CD1c-positive myeloid dendritic cell (primary cell): ENCODE data around the gene DMC1.

Experiments
- DNase-seq: peaks from one replicate; pipeline ENCODE4 v3.0.0-alpha.2; 2016; ENCODE audit errors: extremely low spot score

The DMC1 gene

DNA sequence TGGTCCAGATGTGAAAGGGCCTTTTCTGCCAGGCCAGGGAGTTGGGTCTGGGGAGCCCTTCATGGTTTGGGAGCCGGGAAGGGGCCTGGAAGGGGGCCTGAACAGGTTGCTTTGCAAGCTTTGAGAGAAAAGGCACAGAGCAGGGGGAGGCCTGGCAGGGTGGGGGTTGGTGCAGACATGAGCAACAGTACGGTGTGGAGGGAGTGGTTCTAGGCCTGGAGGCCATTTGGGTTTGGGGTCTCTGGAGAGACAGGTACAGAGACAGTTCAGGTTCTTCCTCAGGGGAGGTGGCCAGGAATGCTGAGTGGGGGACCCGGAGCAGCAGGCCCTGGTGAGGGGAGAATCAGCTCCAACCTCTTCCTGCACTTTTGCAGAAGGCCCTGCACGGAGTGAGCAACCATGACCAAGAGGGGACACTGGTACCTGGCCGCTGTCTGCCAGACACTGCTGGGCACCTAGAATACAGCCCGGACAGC, 100.6 kb downstream of the DMC1 start:
- DNase-seq = no peak
